ENCODE data around the gene TLL1.

DNA sequence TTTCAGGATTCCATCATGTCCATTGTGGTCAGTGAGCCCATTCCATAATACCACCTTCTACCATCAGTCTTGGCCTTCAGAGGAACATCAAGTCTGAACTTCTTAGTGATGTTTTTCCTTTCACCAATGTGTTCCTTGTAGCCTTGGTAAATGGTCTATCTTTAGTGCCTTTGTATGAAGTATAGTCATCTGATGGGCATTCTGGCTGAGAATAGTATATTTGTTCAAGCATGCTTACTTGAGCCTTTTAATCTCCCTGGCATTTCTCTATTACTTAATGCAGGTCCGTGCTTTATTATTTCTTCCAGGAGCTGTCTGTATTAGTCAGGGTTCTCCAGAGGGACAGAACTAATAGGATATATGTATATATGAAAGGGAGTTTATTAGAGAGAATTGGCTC lies 99.7 kb downstream of the TLL1 start:
- TF ChIP-seq, protein P1, sequence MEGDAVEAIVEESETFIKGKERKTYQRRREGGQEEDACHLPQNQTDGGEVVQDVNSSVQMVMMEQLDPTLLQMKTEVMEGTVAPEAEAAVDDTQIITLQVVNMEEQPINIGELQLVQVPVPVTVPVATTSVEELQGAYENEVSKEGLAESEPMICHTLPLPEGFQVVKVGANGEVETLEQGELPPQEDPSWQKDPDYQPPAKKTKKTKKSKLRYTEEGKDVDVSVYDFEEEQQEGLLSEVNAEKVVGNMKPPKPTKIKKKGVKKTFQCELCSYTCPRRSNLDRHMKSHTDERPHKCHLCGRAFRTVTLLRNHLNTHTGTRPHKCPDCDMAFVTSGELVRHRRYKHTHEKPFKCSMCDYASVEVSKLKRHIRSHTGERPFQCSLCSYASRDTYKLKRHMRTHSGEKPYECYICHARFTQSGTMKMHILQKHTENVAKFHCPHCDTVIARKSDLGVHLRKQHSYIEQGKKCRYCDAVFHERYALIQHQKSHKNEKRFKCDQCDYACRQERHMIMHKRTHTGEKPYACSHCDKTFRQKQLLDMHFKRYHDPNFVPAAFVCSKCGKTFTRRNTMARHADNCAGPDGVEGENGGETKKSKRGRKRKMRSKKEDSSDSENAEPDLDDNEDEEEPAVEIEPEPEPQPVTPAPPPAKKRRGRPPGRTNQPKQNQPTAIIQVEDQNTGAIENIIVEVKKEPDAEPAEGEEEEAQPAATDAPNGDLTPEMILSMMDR (conservative IDR thresholded peaks at IDR 0.05 in 1 of 2, IDR thresholded peaks at IDR 0.05 in 1 of 2; ENCODE audit: extremely low read depth in 1 of 2, insufficient read depth in 1 of 2, low read depth in 1 of 2, low read length in 2 of 2), result no peak
- no peak for TF ChIP-seq EZH2 (IDR thresholded peaks at IDR 0.05; ENCODE audit: borderline replicate concordance, low read length)
